Neuronal stem cell (in vitro differentiated cells): ENCODE data around the gene FBXO11.

Experiments
- DNase-seq: peaks from one replicate; pipeline ENCODE4 v3.0.0-alpha.2; 2013; ENCODE audit warnings: low spot score
- H2AFZ ChIP-seq: one replicate; pipeline ENCODE4 v1.6.1; 2013; ENCODE audit warnings: mild to moderate bottlenecking, low read length, inconsistent platforms
- H2AK5ac ChIP-seq: 2 replicates; pipeline ENCODE4 v1.6.1; 2013; ENCODE audit warnings: low read depth, mild to moderate bottlenecking, inconsistent platforms, low read length, moderate library complexity, mixed read lengths
- H2BK120ac ChIP-seq: 2 replicates; pipeline ENCODE4 v1.6.1; 2013; ENCODE audit warnings: low read depth, mild to moderate bottlenecking, inconsistent platforms, low read length, moderate library complexity, mixed read lengths
- H2BK12ac ChIP-seq: one replicate; pipeline ENCODE4 v1.6.1; 2013; ENCODE audit warnings: low read length, inconsistent platforms
- H2BK15ac ChIP-seq: 2 replicates; pipeline ENCODE4 v1.6.1; 2013; ENCODE audit warnings: mild to moderate bottlenecking, low read length, inconsistent platforms, mixed read lengths
- H2BK5ac ChIP-seq: one replicate; pipeline ENCODE4 v1.6.1; 2013; ENCODE audit warnings: inconsistent platforms, mild to moderate bottlenecking, low read length, moderate library complexity
- H3K14ac ChIP-seq: one replicate; pipeline ENCODE4 v1.6.1; 2013; ENCODE audit warnings: low read length, inconsistent platforms
- H3K18ac ChIP-seq: 2 replicates; pipeline ENCODE4 v1.6.1; 2013; ENCODE audit warnings: low read length, inconsistent platforms
- H3K23ac ChIP-seq: 2 replicates; pipeline ENCODE4 v1.6.1; 2013; ENCODE audit warnings: low read depth, mild to moderate bottlenecking, mixed read lengths, low read length, inconsistent platforms; ENCODE audit not compliant: poor library complexity
- H3K27ac ChIP-seq: replicated peaks from 3 replicates; pipeline ENCODE4 v1.5.1; 2013; ENCODE audit warnings: low read length, inconsistent platforms
- H3K27me3 ChIP-seq, 3 experiments: 2 replicates each; pipeline ENCODE4 v1.6.1; 2013; ENCODE audit warnings: low read length in 3 of 3, mild to moderate bottlenecking in 2 of 3, inconsistent platforms in 1 of 3, low read depth in 1 of 3, mixed read lengths in 1 of 3, moderate library complexity in 1 of 3; ENCODE audit not compliant: control insufficient read depth in 3 of 3, insufficient read depth in 3 of 3
- H3K36me3 ChIP-seq, 2 donors: replicated peaks in 1 of 2; 2 replicates each; pipeline ENCODE4 v1.6.1; 2013; ENCODE audit warnings: low read length in 2 of 2; ENCODE audit not compliant: control insufficient read depth in 2 of 2, insufficient read depth in 2 of 2
- H3K4ac ChIP-seq: 2 replicates; pipeline ENCODE4 v1.6.1; 2013; ENCODE audit warnings: inconsistent platforms, mild to moderate bottlenecking, low read length, moderate library complexity
- H3K4me1 ChIP-seq, 2 donors: 1 replicate in 1 of 2; 2 replicates in 1 of 2; pipeline ENCODE4 v1.6.1; 2013; ENCODE audit warnings: low read length in 2 of 2, low read depth in 1 of 2; ENCODE audit not compliant: control insufficient read depth in 2 of 2, insufficient read depth in 1 of 2
- H3K4me2 ChIP-seq: one replicate; pipeline ENCODE4 v1.6.1; 2013; ENCODE audit warnings: mild to moderate bottlenecking, low read length, inconsistent platforms; ENCODE audit not compliant: insufficient read depth, poor library complexity, severe bottlenecking
- H3K4me3 ChIP-seq, 2 donors: 2 replicates each; pipeline ENCODE4 v1.5.1; 2013; ENCODE audit warnings: low read length in 2 of 2, mild to moderate bottlenecking in 2 of 2, inconsistent platforms in 1 of 2, moderate library complexity in 1 of 2
- H3K79me1 ChIP-seq: one replicate; pipeline ENCODE4 v1.6.1; 2013; ENCODE audit warnings: low read depth, mild to moderate bottlenecking, inconsistent platforms, low read length, moderate library complexity
- H3K9ac ChIP-seq: one replicate; pipeline ENCODE4 v1.6.1; 2013; ENCODE audit warnings: mild to moderate bottlenecking, low read depth, low read length, inconsistent platforms; ENCODE audit not compliant: poor library complexity
- H3K9me3 ChIP-seq, 2 donors: replicated peaks in 1 of 2; 2 replicates each; pipeline versions ENCODE3 to v1.6.1; 2013; ENCODE audit warnings: low read length in 2 of 2, mild to moderate bottlenecking in 2 of 2, inconsistent platforms in 1 of 2, low read depth in 1 of 2, mixed read lengths in 1 of 2, moderate library complexity in 1 of 2; ENCODE audit not compliant: control insufficient read depth in 2 of 2, insufficient read depth in 1 of 2
- H4K8ac ChIP-seq: one replicate; pipeline ENCODE4 v1.6.1; 2013; ENCODE audit warnings: low read depth, mild to moderate bottlenecking, inconsistent platforms, low read length, moderate library complexity
- H4K91ac ChIP-seq: one replicate; pipeline ENCODE4 v1.6.1; 2013; ENCODE audit warnings: low read length, low read depth, mild to moderate bottlenecking, inconsistent platforms; ENCODE audit not compliant: poor library complexity
- WGBS, 2 donors: extraction: QIAGEN DNeasy Blood & Tissue Kit; methylation state at CpG; one replicate each; pipeline ENCODE4 v1.1.7; 2013; ENCODE audit warnings: missing lambda C conversion rate in 2 of 2, mixed read lengths in 1 of 2; ENCODE audit not compliant: insufficient read length in 2 of 2, insufficient replicate concordance in 1 of 2; ENCODE audit errors: extremely low coverage in 2 of 2; 5-methylcytosine and 5-hydroxymethylcytosine counted together

Gene FBXO11

GRCh38 chr2:47747878-47748277 is 158.4 kb downstream of the FBXO11 start:
- H2BK120ac ChIP-seq: no peak overlapping the region
- H3K9ac ChIP-seq: no peak overlapping the region
- H3K4me2 ChIP-seq: no peak overlapping the region
- no peak overlapping the region for H4K91ac ChIP-seq
- H3K18ac ChIP-seq: no peak overlapping the region
- H3K9me3 ChIP-seq: no peaks in the 10 kb centered on the region
- H3K4me1 ChIP-seq: peaks cover 0 to 7% of the 10 kb centered on the region in 2 donors
- H3K27me3 ChIP-seq: no peaks in the 10 kb centered on the region
- H4K8ac ChIP-seq: no peak overlapping the region
- H3K4me3 ChIP-seq: no peak overlapping the region
- H3K14ac ChIP-seq: no peak overlapping the region
- no peak for DNase-seq
- no peaks in the 10 kb centered on the region for H3K36me3 ChIP-seq
- H3K79me1 ChIP-seq: no peaks in the 10 kb centered on the region
- no peak overlapping the region for H3K27ac ChIP-seq
- no peak overlapping the region for H3K23ac ChIP-seq
- H2AFZ ChIP-seq: no peak overlapping the region
- no peak overlapping the region for H2BK12ac ChIP-seq
- no peak overlapping the region for H3K4ac ChIP-seq
- no CpG with 5 or more reads among the region's 4 CpGs for WGBS, 2 donors
- no peak overlapping the region for H2AK5ac ChIP-seq
- no peak overlapping the region for H2BK15ac ChIP-seq
- H2BK5ac ChIP-seq: no peak overlapping the region

GRCh38 chr2:47744074-47744473 is 162.2 kb downstream of the FBXO11 start:
- H2BK120ac ChIP-seq: no peak overlapping the region
- no peak overlapping the region for H3K4ac ChIP-seq
- no peak overlapping the region for H2AK5ac ChIP-seq
- no peak overlapping the region for H3K9ac ChIP-seq
- no peak overlapping the region for H2BK5ac ChIP-seq
- WGBS, 2 donors: no CpG with 5 or more reads among the region's 2 CpGs
- H3K4me2 ChIP-seq: no peak overlapping the region
- H3K4me3 ChIP-seq: no peak overlapping the region
- no peaks in the 10 kb centered on the region for H3K79me1 ChIP-seq
- no peak overlapping the region for H2BK15ac ChIP-seq
- H3K23ac ChIP-seq: no peak overlapping the region
- no peak overlapping the region for H4K91ac ChIP-seq
- H4K8ac ChIP-seq: no peak overlapping the region
- no peak overlapping the region for H3K14ac ChIP-seq
- peak overlapping the region; percentile 73 for H3K18ac ChIP-seq
- no peak for DNase-seq
- H3K27me3 ChIP-seq: no peaks in the 10 kb centered on the region
- no peak overlapping the region for H3K27ac ChIP-seq
- H3K36me3 ChIP-seq: no peaks in the 10 kb centered on the region
- no peaks in the 10 kb centered on the region for H3K9me3 ChIP-seq
- peaks cover 0 to 5% of the 10 kb centered on the region in 2 donors for H3K4me1 ChIP-seq
- H2BK12ac ChIP-seq: no peak overlapping the region
- H2AFZ ChIP-seq: no peak overlapping the region

- Histone ChIP-seq H3K4me1 (peaks cover 0 to 5% of the 10 kb centered on the region in 2 donors), H3K4ac (no peak overlapping the region), H3K4me3 (no peak overlapping the region), H3K79me1 (no peaks in the 10 kb centered on the region), H4K91ac (no peak overlapping the region), H2BK15ac (no peak overlapping the region), H2BK5ac (no peak overlapping the region), H2BK12ac (no peak overlapping the region), H4K8ac (no peak overlapping the region), H3K9ac (no peak overlapping the region), H3K14ac (no peak overlapping the region), H3K4me2 (no peak overlapping the region), H2AFZ (no peak overlapping the region), H2BK120ac (no peak overlapping the region), H3K18ac (no peak overlapping the region), H3K23ac (no peak overlapping the region), H2AK5ac (no peak overlapping the region), H3K27me3 (peaks cover 0 to 6% (median 0%) of the 10 kb centered on the region in 3 experiments), H3K9me3 (no peaks in the 10 kb centered on the region), H3K36me3 (no peaks in the 10 kb centered on the region), H3K27ac (no peak overlapping the region)
- no peak for DNase-seq
- WGBS, 2 donors: no CpG with 5 or more reads among the region's 3 CpGs
Measured at GRCh38 chr2:47741637-47742036, 164.7 kb downstream of the FBXO11 start.

GRCh38 chr2:47741101-47741500 is 165.2 kb downstream of the FBXO11 start:
- no peak overlapping the region for H3K23ac ChIP-seq
- H3K27me3 ChIP-seq: peaks cover 0 to 6% (median 0%) of the 10 kb centered on the region in 3 experiments
- no peak overlapping the region for H4K91ac ChIP-seq
- no peak overlapping the region for H4K8ac ChIP-seq
- H2BK5ac ChIP-seq: no peak overlapping the region
- peaks cover 0 to 5% of the 10 kb centered on the region in 2 donors for H3K4me1 ChIP-seq
- H3K9ac ChIP-seq: no peak overlapping the region
- WGBS, 2 donors: no CpG with 5 or more reads among the region's 3 CpGs
- H2AFZ ChIP-seq: no peak overlapping the region
- H3K27ac ChIP-seq: no peak overlapping the region
- no peaks in the 10 kb centered on the region for H3K9me3 ChIP-seq
- no peaks in the 10 kb centered on the region for H3K36me3 ChIP-seq
- no peak overlapping the region for H2AK5ac ChIP-seq
- no peak overlapping the region for H3K4me2 ChIP-seq
- H2BK15ac ChIP-seq: no peak overlapping the region
- no peak overlapping the region for H3K4ac ChIP-seq
- no peak overlapping the region for H3K18ac ChIP-seq
- no peak overlapping the region for H2BK120ac ChIP-seq
- no peak overlapping the region for H2BK12ac ChIP-seq
- H3K79me1 ChIP-seq: no peaks in the 10 kb centered on the region
- no peak overlapping the region for H3K14ac ChIP-seq
- no peak for DNase-seq
- no peak overlapping the region for H3K4me3 ChIP-seq
